Common myeloid progenitor, CD34-positive (primary cell): ENCODE measurements around the gene RAC3.

Experiments used
- CTCF ChIA-PET: fragments of 350-600 bp; sonication (Branson Sonifier 250); formaldehyde crosslinking; loops from one replicate; lab custom pipeline; 2021; ENCODE audit warnings: antibody characterized with exemption; lab: Charles Lee
- POLR2A ChIA-PET: fragments of 350-600 bp; sonication (Branson Sonifier 250); formaldehyde crosslinking; loops from one replicate; lab custom pipeline; 2021; ENCODE audit warnings: antibody characterized with exemption; lab: Charles Lee
- DNase-seq, 3 donors: peaks; one replicate each; pipeline versions ENCODE4 v3.0.0 to v3.0.0-alpha.2; 2013
- H3K27ac ChIP-seq, 2 experiments: 1 replicate in 1 of 2; 2 replicates in 1 of 2; pipeline ENCODE4 v1.7.0; 2013; ENCODE audit warnings: inconsistent platforms in 2 of 2, low read length in 2 of 2, mild to moderate bottlenecking in 2 of 2, low read depth in 1 of 2, moderate library complexity in 1 of 2; ENCODE audit not compliant: severe bottlenecking in 2 of 2, insufficient read depth in 1 of 2, poor library complexity in 1 of 2
- H3K27me3 ChIP-seq, 5 experiments: replicated peaks in 2 of 5; 1 replicate in 3 of 5; 2 replicates in 2 of 5; pipeline versions ENCODE4 v1.6.1 to v1.7.0; 2013; ENCODE audit warnings: low read length in 4 of 5, mild to moderate bottlenecking in 2 of 5, moderate library complexity in 2 of 5, inconsistent platforms in 1 of 5; ENCODE audit not compliant: insufficient read depth in 5 of 5, control insufficient read depth in 4 of 5
- H3K36me3 ChIP-seq, 4 experiments: 1 replicate in 2 of 4; 2 replicates in 2 of 4; pipeline versions ENCODE4 v1.6.1 to v1.7.0; 2013; ENCODE audit warnings: low read length in 3 of 4, control low read depth in 1 of 4, mild to moderate bottlenecking in 1 of 4; ENCODE audit not compliant: control insufficient read depth in 4 of 4, insufficient read depth in 4 of 4
- H3K4me1 ChIP-seq, 4 experiments: 1 replicate in 3 of 4; 2 replicates in 1 of 4; pipeline versions ENCODE4 v1.6.1 to v1.7.1; 2013; ENCODE audit warnings: low read length in 3 of 4, mild to moderate bottlenecking in 3 of 4, control low read depth in 1 of 4, inconsistent platforms in 1 of 4, moderate library complexity in 1 of 4; ENCODE audit not compliant: control insufficient read depth in 4 of 4, insufficient read depth in 4 of 4; ENCODE audit errors: control extremely low read depth in 1 of 4
- H3K4me3 ChIP-seq, 7 experiments: 1 replicate in 4 of 7; 2 replicates in 3 of 7; pipeline versions ENCODE4 v1.5.1 to v1.7.0; 2013; ENCODE audit warnings: mild to moderate bottlenecking in 7 of 7, low read length in 6 of 7, moderate library complexity in 6 of 7, inconsistent platforms in 2 of 7, low read depth in 2 of 7, control low read depth in 1 of 7; ENCODE audit not compliant: insufficient read depth in 4 of 7, control insufficient read depth in 1 of 7; ENCODE audit errors: extremely low read depth in 1 of 7
- H3K9me3 ChIP-seq, 5 experiments: 1 replicate in 4 of 5; 2 replicates in 1 of 5; pipeline versions ENCODE4 v1.6.1 to v1.7.1; 2013; ENCODE audit warnings: low read length in 4 of 5, mild to moderate bottlenecking in 2 of 5, inconsistent platforms in 1 of 5, low read depth in 1 of 5, moderate library complexity in 1 of 5; ENCODE audit not compliant: control insufficient read depth in 4 of 5, insufficient read depth in 2 of 5; ENCODE audit errors: control extremely low read depth in 1 of 5
- WGBS: methylation state at CpG from one replicate; pipeline ENCODE4 v1.1.5; 2013; ENCODE audit not compliant: insufficient coverage; 5-methylcytosine and 5-hydroxymethylcytosine counted together

Gene RAC3

GRCh38 chr17:82056729-82057621, 25.5 kb downstream of the RAC3 start:
- WGBS, result 95% methylated on average over 29 of the region's 29 CpGs
- Histone ChIP-seq H3K4me1 (peaks cover 0 to 13% (median 12%) of the 10 kb centered on the region in 4 experiments), H3K27me3 (no peaks in the 10 kb centered on the region), H3K9me3 (no peaks in the 10 kb centered on the region), H3K27ac (no peak overlapping the region), H3K4me3 (no peak overlapping the region), H3K36me3 (peaks cover 9 to 89% (median 56%) of the 10 kb centered on the region in 4 experiments)
- POLR2A ChIA-PET, result no interaction called here
- no peak for DNase-seq
- CTCF ChIA-PET, result no interaction called here

- WGBS, result 93% methylated on average over 13 of the region's 17 CpGs
- H3K9me3 ChIP-seq, result no peaks in the 10 kb centered on the region
- H3K36me3 ChIP-seq, result peaks cover 9 to 99% (median 66%) of the 10 kb centered on the region in 4 experiments
- no peak overlapping the region for H3K4me3 ChIP-seq
- H3K4me1 ChIP-seq, result no peaks in the 10 kb centered on the region
- ChIA-PET POLR2A (no interaction called here), CTCF (no interaction called here)
- DNase-seq, result no peak
- H3K27me3 ChIP-seq, result no peaks in the 10 kb centered on the region
- H3K27ac ChIP-seq, result no peak overlapping the region
Observed at GRCh38 chr17:82058230-82058854, 26.9 kb downstream of the RAC3 start.

- Histone ChIP-seq H3K27me3 (no peaks in the 10 kb centered on the region), H3K9me3 (no peaks in the 10 kb centered on the region), H3K4me1 (peaks cover 0 to 2% (median 0%) of the 10 kb centered on the region in 4 experiments), H3K27ac (no peak overlapping the region), H3K4me3 (no peak overlapping the region), H3K36me3 (peaks cover 11 to 99% (median 68%) of the 10 kb centered on the region in 4 experiments)
- no peak for DNase-seq
- whole genome bisulfite sequencing, result 75% methylated on average over 10 of the region's 10 CpGs
- ChIA-PET POLR2A (no interaction called here), CTCF (interaction anchor here (1.7 kb wide), 1 partner anchor 8 kb away, joined by 5 read pairs; no protein-coding TSS in a partner anchor)
Observed at GRCh38 chr17:82058855-82059249, 27.4 kb downstream of the RAC3 start.

GRCh38 chr17:82059272-82060000, 28.0 kb downstream of the RAC3 start:
- Histone ChIP-seq H3K36me3 (peaks cover 11 to 99% (median 67%) of the 10 kb centered on the region in 4 experiments), H3K4me1 (peaks cover 0 to 8% (median 3%) of the 10 kb centered on the region in 4 experiments), H3K27ac (no peak overlapping the region), H3K4me3 (no peak overlapping the region), H3K27me3 (no peaks in the 10 kb centered on the region), H3K9me3 (no peaks in the 10 kb centered on the region)
- ChIA-PET POLR2A (no interaction called here), CTCF (interaction anchor here (1.7 kb wide), 1 partner anchor 9 kb away, joined by 5 read pairs; no protein-coding TSS in a partner anchor)
- WGBS, result 97% methylated on average over 16 of the region's 19 CpGs
- no peak for DNase-seq

GRCh38 chr17:82060001-82060380, 28.5 kb downstream of the RAC3 start:
- H3K27me3 ChIP-seq, result no peaks in the 10 kb centered on the region
- no peak overlapping the region for H3K27ac ChIP-seq
- CTCF ChIA-PET, result interaction anchor here (1.7 kb wide), 1 partner anchor 10 kb away, joined by 5 read pairs; no protein-coding TSS in a partner anchor
- H3K36me3 ChIP-seq, result peaks cover 11 to 94% (median 61%) of the 10 kb centered on the region in 4 experiments
- WGBS, result 93% methylated on average over 11 of the region's 16 CpGs
- POLR2A ChIA-PET, result no interaction called here
- H3K4me1 ChIP-seq, result peaks cover 0 to 13% (median 9%) of the 10 kb centered on the region in 4 experiments
- H3K9me3 ChIP-seq, result no peaks in the 10 kb centered on the region
- no peak for DNase-seq
- no peak overlapping the region for H3K4me3 ChIP-seq

GRCh38 chr17:82060614-82061013, 29.1 kb downstream of the RAC3 start:
- ChIA-PET CTCF (interaction anchor here (0.6 to 1.7 kb wide), 2 partner anchors 10 to 453 kb away, joined by 3 to 5 read pairs; no protein-coding TSS in a partner anchor), POLR2A (interaction anchor here (1.2 kb wide), 1 partner anchor 8 kb away, joined by 3 read pairs; no protein-coding TSS in a partner anchor)
- peaks cover 9 to 88% (median 58%) of the 10 kb centered on the region in 4 experiments for H3K36me3 ChIP-seq
- no peaks in the 10 kb centered on the region for H3K9me3 ChIP-seq
- H3K27ac ChIP-seq, result no peak overlapping the region
- no peaks in the 10 kb centered on the region for H3K27me3 ChIP-seq
- H3K4me1 ChIP-seq, result peaks cover 0 to 16% (median 11%) of the 10 kb centered on the region in 4 experiments
- DNase-seq, result no peak
- H3K4me3 ChIP-seq, result no peak overlapping the region
- WGBS, result 89% methylated on average over 12 of the region's 14 CpGs
